K562 (cell line): Measurements from ENCODE around the gene LPGAT1. TPM values are rescaled to one million over a fixed set of nuclear protein-coding genes. Genes with fewer than 3 reads are reported as not detected.
"Not testable (repeated sequence)": the region's sequence is repeated elsewhere in the genome, so short reads cannot be mapped to it uniquely, and the experiment has no call there.

Experiments used
- ATAC-seq: fragments of 200-7000 bp; cut with Tn5 transposase; 3 replicates; pipeline ENCODE4 v1.9.1; 2020; ENCODE audit warnings: moderate library complexity
- BruUV-seq: library from RNA; stranded (reverse); fragments of 400-500 nt; replicated peaks from 2 replicates; lab custom pipeline; 2021; lab: Mats Ljungman, UMichigan
- CTCF ChIA-PET: fragments of 300-600 bp; formaldehyde crosslinking; extraction: SDS; loops from one replicate; lab custom pipeline; 2021; ENCODE audit warnings: low intra/inter-chr PET ratio; lab: Yijun Ruan, JAX
- POLR2A ChIA-PET: fragments of 300-600, 350-650 bp; sonication (Branson Sonifier 250); formaldehyde crosslinking; extraction: SDS; loops from one replicate; lab custom pipeline; 2021; ENCODE audit warnings: antibody characterized with exemption, inconsistent platforms; lab: Yijun Ruan, JAX
- DNase-seq, 4 experiments: peaks; one replicate each; pipeline versions ENCODE4 v3.0.0 to v3.0.0-alpha.2; 2011 to 2018; ENCODE audit warnings: low spot score in 3 of 4, mixed read lengths in 3 of 4; ENCODE audit errors: extremely low read depth in 1 of 4
- FAIRE-seq: peaks from 2 replicates; lab custom pipeline; 2011; peaks lifted over from hg19 to GRCh38; lab: Jason Lieb, UNC
- H2AFZ ChIP-seq: 2 replicates; pipeline ENCODE4 v1.6.0; 2011; ENCODE audit warnings: low read depth, low read length, control low read depth, inconsistent platforms
- H3K27ac ChIP-seq: fragments of 200-600 bp; 3 replicates; pipeline ENCODE4 v1.8.0; 2011; ENCODE audit warnings: low read depth, mild to moderate bottlenecking, control low read depth, inconsistent platforms, low read length, moderate library complexity, mixed read lengths; ENCODE audit errors: extremely low read depth
- H3K27me3 ChIP-seq, 2 experiments: fragments of 300-600 bp in 1 of 2; 2 replicates in 1 of 2; 3 replicates in 1 of 2; pipeline versions ENCODE4 v1.6.0 to v1.8.0; 2011; ENCODE audit warnings: inconsistent platforms in 2 of 2, low read length in 2 of 2, mild to moderate bottlenecking in 1 of 2, mixed read lengths in 1 of 2, moderate library complexity in 1 of 2; ENCODE audit not compliant: control insufficient read depth in 2 of 2, insufficient read depth in 2 of 2
- H3K36me3 ChIP-seq: fragments of 300-600 bp; 3 replicates; pipeline ENCODE4 v1.8.0; 2011; ENCODE audit warnings: mild to moderate bottlenecking, low read length, inconsistent platforms; ENCODE audit not compliant: control insufficient read depth, insufficient read depth
- H3K4me1 ChIP-seq, 2 experiments: fragments of 200-600 bp in 1 of 2; replicated peaks in 1 of 2; 2 replicates in 1 of 2; 3 replicates in 1 of 2; pipeline versions ENCODE4 v1.5.1 to v1.8.0; 2011; ENCODE audit warnings: inconsistent platforms in 2 of 2, low read length in 2 of 2, mild to moderate bottlenecking in 1 of 2, mixed read lengths in 1 of 2, moderate library complexity in 1 of 2; ENCODE audit not compliant: control insufficient read depth in 2 of 2, insufficient read depth in 2 of 2
- H3K4me2 ChIP-seq: 2 replicates; pipeline ENCODE4 v1.6.1; 2011; ENCODE audit warnings: low read length, control low read depth, inconsistent platforms, mixed read lengths; ENCODE audit not compliant: insufficient read depth
- H3K4me3 ChIP-seq: fragments of 200-600 bp; sonication (generic), shearing (Covaris generic); 2 replicates; pipeline ENCODE4 v1.5.1; 2016; ENCODE audit warnings: control low read depth, inconsistent platforms
- H3K79me2 ChIP-seq: fragments of 200-600 bp; 3 replicates; pipeline ENCODE4 v1.8.0; 2011; ENCODE audit warnings: low read length, inconsistent platforms; ENCODE audit not compliant: control insufficient read depth, insufficient read depth
- H3K9ac ChIP-seq, 2 experiments: 2 replicates each; pipeline versions ENCODE4 v1.6.0 to v1.6.1; 2011; ENCODE audit warnings: low read depth in 2 of 2, low read length in 2 of 2, control low read depth in 1 of 2, inconsistent platforms in 1 of 2, mild to moderate bottlenecking in 1 of 2, mixed read lengths in 1 of 2; ENCODE audit not compliant: insufficient read depth in 1 of 2
- H3K9me1 ChIP-seq: one replicate; pipeline ENCODE4 v1.6.0; 2011; ENCODE audit warnings: inconsistent platforms, mild to moderate bottlenecking, low read length, moderate library complexity; ENCODE audit not compliant: control insufficient read depth, insufficient read depth
- H3K9me3 ChIP-seq: replicated peaks from 2 replicates; pipeline ENCODE4 v1.5.1; 2011; ENCODE audit warnings: low read depth, low read length, inconsistent platforms; ENCODE audit not compliant: control insufficient read depth, insufficient read depth
- H4K20me1 ChIP-seq: replicated peaks from 2 replicates; pipeline ENCODE4 v1.6.1; 2011; ENCODE audit warnings: low read length, inconsistent platforms, mixed read lengths; ENCODE audit not compliant: control insufficient read depth, insufficient read depth
- C11orf30 ChIP-seq: fragments of 450-650 bp; IDR thresholded peaks from 2 replicates; pipeline ENCODE4 v1.6.1; 2016; ENCODE audit warnings: low read depth, mild to moderate bottlenecking
- FOXP1 ChIP-seq: sonication (generic); formaldehyde crosslinking; IDR thresholded peaks from 2 replicates; pipeline ENCODE4 v1.8.0; 2022; ENCODE audit warnings: mild to moderate bottlenecking, missing genetic modification reagents
- JUND ChIP-seq, 2 experiments: IDR thresholded peaks; 2 replicates in 1 of 2; 3 replicates in 1 of 2; pipeline ENCODE4 v1.6.1; 2011; ENCODE audit warnings: borderline replicate concordance in 2 of 2, low read depth in 2 of 2, low read length in 2 of 2, improper control_type of control experiment in 1 of 2, missing biosample characterization in 1 of 2, missing genetic modification characterization in 1 of 2, missing genetic modification reagents in 1 of 2
- MAFG ChIP-seq: fragments of 450-650 bp; conservative IDR thresholded peaks from 2 replicates; pipeline ENCODE4 v1.6.1; 2016; ENCODE audit warnings: missing genetic modification characterization, missing compliant biosample characterization
- MCM2 ChIP-seq: fragments of 450-650 bp; IDR thresholded peaks from 2 replicates; pipeline ENCODE4 v1.6.1; 2017; ENCODE audit warnings: low read depth, mild to moderate bottlenecking
- NCOA2 ChIP-seq, 2 experiments: fragments of 450-650 bp; IDR thresholded peaks; 2 replicates each; pipeline ENCODE4 v1.6.1; 2018; ENCODE audit warnings: mild to moderate bottlenecking in 2 of 2, moderate library complexity in 1 of 2; ENCODE audit not compliant: partially characterized antibody in 2 of 2
- NFYB ChIP-seq: IDR thresholded peaks from 2 replicates; pipeline ENCODE4 v1.6.1; 2011; ENCODE audit warnings: mild to moderate bottlenecking, moderate library complexity; ENCODE audit not compliant: insufficient read length; ENCODE audit errors: extremely low read depth
- SRSF9 ChIP-seq: fragments of 200-400 bp; formaldehyde crosslinking; IDR thresholded peaks from 2 replicates; pipeline ENCODE4 v1.6.1; 2017; ENCODE audit warnings: low read depth, low read length, borderline replicate concordance
- ZFP30 ChIP-seq: fragments of 250-450 bp; sonication (Bioruptor Pico); IDR thresholded peaks from 2 replicates; pipeline ENCODE4 v1.8.0; 2022; ENCODE audit warnings: moderate library complexity, mild to moderate bottlenecking, inconsistent platforms, borderline replicate concordance
- ZFX ChIP-seq: sonication (generic); formaldehyde crosslinking; IDR thresholded peaks from 2 replicates; pipeline ENCODE4 v1.8.0; 2022; ENCODE audit warnings: mild to moderate bottlenecking, missing genetic modification reagents, moderate library complexity
- ZNF316 ChIP-seq: fragments of 450-650 bp; IDR thresholded peaks from 2 replicates; pipeline ENCODE4 v1.6.1; 2016
- WGBS: fragments of 100-300 bp; shearing (Covaris generic); methylation state at CpG from one replicate; pipeline ENCODE4 v1.1.6; 2016; ENCODE audit warnings: low coverage, mixed read lengths; ENCODE audit not compliant: insufficient coverage; ENCODE audit errors: missing lambda C conversion rate; 5-methylcytosine and 5-hydroxymethylcytosine counted together
- in situ Hi-C: fragments of 300-500 bp; cut with MboI; formaldehyde crosslinking; loops from 4 replicates; pipeline ENCODE4 v1.15.0; 2018; ENCODE audit warnings: inconsistent platforms, mixed read lengths
- intact Hi-C: fragments of 100-400 bp; cut with micrococcal nuclease; formaldehyde crosslinking; loops from 2 replicates; pipeline ENCODE4 v1.14.2; 2022
- polyA plus RNA-seq, 8 experiments: library from polyadenylated mRNA; depleted of rRNA in 4 of 8; stranded (reverse) in 5 of 8; unstranded in 3 of 8; fragments of >200 nt; fragmentation: Nextera tagmentation in 2 of 8; fragmentation: Illumina TruSeq in 1 of 8; extraction: Ambion mirVana in 2 of 8; extraction: Trizol in 1 of 8; gene quantifications; 2 replicates each; pipeline versions ENCODE4 v1.2.1 to v1.2.3, GENCODE V29; 2011 to 2014; ENCODE audit warnings: inconsistent platforms in 1 of 8, missing spikeins in 1 of 8
- total RNA-seq, 7 experiments: library from RNA; depleted of rRNA in 6 of 7; stranded (reverse); fragments of >200 nt in 6 of 7; fragmentation: Illumina TruSeq in 2 of 7; extraction: Trizol in 2 of 7; gene quantifications; 2 replicates each; pipeline versions ENCODE4 v1.2.1 to v1.2.3, GENCODE V29; 2011 to 2021; ENCODE audit warnings: low replicate concordance in 1 of 7
- TF ChIP-seq, protein P1 (sequence below): fragments of 450-650 bp; IDR thresholded peaks from 2 replicates; pipeline ENCODE4 v1.6.1; 2014; ENCODE audit warnings: low read depth, mild to moderate bottlenecking, moderate library complexity, borderline replicate concordance

The LPGAT1 gene
- total and polyA plus RNA-seq, 9 of the 15 experiments (the other 6 are each of a cell fraction or from before 2014, with no cell fraction given) = 5.7 to 31.4 (median 16.3) TPM

- H3K9ac ChIP-seq, CTCF ChIA-PET, H3K4me2 ChIP-seq, DNase-seq, H3K36me3 ChIP-seq, ATAC-seq, H3K9me1 ChIP-seq, H2AFZ ChIP-seq, H4K20me1 ChIP-seq, H3K79me2 ChIP-seq, H3K4me1 ChIP-seq, H3K4me3 ChIP-seq, BruUV-seq, intact Hi-C loops, H3K9me3 ChIP-seq, FAIRE-seq, H3K27ac ChIP-seq, in situ Hi-C loops: not testable (repeated sequence)
- H3K27me3 ChIP-seq = peaks cover 19 to 22% of the 10 kb centered on the region in 2 experiments
- TF ChIP-seq NFYB (peak; percentile 21), C11orf30 (peak; percentile 30; the same call in 1 of the 2 replicates), MAFG (peak; percentile 40; the same call in 1 of the 2 replicates), ZNF316 (peak; percentile 54)
- 14% methylated on average over 2 of the region's 3 CpGs for WGBS
- POLR2A ChIA-PET = interaction anchor here (0.6 to 0.8 kb wide), 3 partner anchors 12 to 1101 kb away, joined by 3 read pairs; no protein-coding TSS in a partner anchor
These were observed 43.2 kb upstream of the LPGAT1 start for GRCh38 chr1:211873731-211874130.

GRCh38 chr1:211870156-211870555, 39.6 kb upstream of the LPGAT1 start:
- H3K4me1 ChIP-seq = no peaks in the 10 kb centered on the region
- no TSS peak for BruUV-seq
- TF ChIP-seq MAFG (no peak), ZFX (CRISPR knock-in tag) (no peak), JUND (IDR thresholded peaks at IDR 0.05; ENCODE audit: borderline replicate concordance, low read depth, low read length) (no peak), JUND (tag; IDR thresholded peaks at IDR 0.05; ENCODE audit: borderline replicate concordance, low read depth, low read length) (no peak), ZFP30 (CRISPR knock-in tag) (no peak), SRSF9 (no peak), FOXP1 (CRISPR knock-in tag) (no peak), MCM2 (no peak), NCOA2 (IDR thresholded peaks at IDR 0.05; ENCODE audit: partially characterized antibody in 2 of 2) (no peak)
- TF ChIP-seq, protein P1, sequence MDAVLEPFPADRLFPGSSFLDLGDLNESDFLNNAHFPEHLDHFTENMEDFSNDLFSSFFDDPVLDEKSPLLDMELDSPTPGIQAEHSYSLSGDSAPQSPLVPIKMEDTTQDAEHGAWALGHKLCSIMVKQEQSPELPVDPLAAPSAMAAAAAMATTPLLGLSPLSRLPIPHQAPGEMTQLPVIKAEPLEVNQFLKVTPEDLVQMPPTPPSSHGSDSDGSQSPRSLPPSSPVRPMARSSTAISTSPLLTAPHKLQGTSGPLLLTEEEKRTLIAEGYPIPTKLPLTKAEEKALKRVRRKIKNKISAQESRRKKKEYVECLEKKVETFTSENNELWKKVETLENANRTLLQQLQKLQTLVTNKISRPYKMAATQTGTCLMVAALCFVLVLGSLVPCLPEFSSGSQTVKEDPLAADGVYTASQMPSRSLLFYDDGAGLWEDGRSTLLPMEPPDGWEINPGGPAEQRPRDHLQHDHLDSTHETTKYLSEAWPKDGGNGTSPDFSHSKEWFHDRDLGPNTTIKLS = no peak
- in situ Hi-C loops (no loop called here), intact Hi-C loops (no loop called here)
- ChIA-PET POLR2A (no interaction called here), CTCF (no interaction called here)
- DNase-seq = no peak
- no peaks in the 10 kb centered on the region for H3K9me3 ChIP-seq
- peak; percentile 37 for FAIRE-seq
- H3K4me2 ChIP-seq = no peak overlapping the region
- no peak overlapping the region for H3K27ac ChIP-seq
- no peak for ATAC-seq
- peaks cover 9 to 12% of the 10 kb centered on the region in 2 experiments; a peak in 1 of 5 replicates for H3K27me3 ChIP-seq
- H3K4me3 ChIP-seq = no peak overlapping the region
- H2AFZ ChIP-seq = no peak overlapping the region
- H3K36me3 ChIP-seq = no peaks in the 10 kb centered on the region
- 9% methylated on average over 1 of the region's 1 CpG for WGBS
- H3K9me1 ChIP-seq = no peaks in the 10 kb centered on the region
- H4K20me1 ChIP-seq = no peaks in the 10 kb centered on the region
- no peak overlapping the region for H3K9ac ChIP-seq
- no peaks in the 10 kb centered on the region for H3K79me2 ChIP-seq
